ENCODE measurements around the gene MAPK8IP1.

MAPK8IP1 gene

GRCh38 chr11:45909594-45910475, 24.4 kb downstream of the MAPK8IP1 start:
- no peak for DNase-seq (ENCODE audit: low read depth)

GRCh38 chr11:45910623-45911022, 25.2 kb downstream of the MAPK8IP1 start:
- DNase-seq (ENCODE audit: low read depth) = no peak

GRCh38 chr11:45913514-45913913, 28.1 kb downstream of the MAPK8IP1 start:
- DNase-seq (ENCODE audit: low read depth) = no peak

- DNase-seq (ENCODE audit: low read depth) = no peak
These were observed 28.6 kb downstream of the MAPK8IP1 start for GRCh38 chr11:45913942-45914635.

- DNase-seq (ENCODE audit: low read depth) = no peak
These were observed 30.0 kb downstream of the MAPK8IP1 start for GRCh38 chr11:45915446-45915845.

GRCh38 chr11:45917286-45917622, 31.8 kb downstream of the MAPK8IP1 start:
- no peak for DNase-seq (ENCODE audit: low read depth)

- DNase-seq (ENCODE audit: low read depth) = peak; percentile 84
These were observed 32.3 kb downstream of the MAPK8IP1 start, which contains the start of gene PEX16 for GRCh38 chr11:45917623-45918330. Gene PEX16, minus strand, starts transcription at chr11:45917877. Its CDS starts 66 bp downstream, at chr11:45917811.

GRCh38 chr11:45918331-45918941, 33.0 kb downstream of the MAPK8IP1 start:
- no peak for DNase-seq (ENCODE audit: low read depth)

GRCh38 chr11:45918962-45919675, 33.7 kb downstream of the MAPK8IP1 start:
- no peak for DNase-seq (ENCODE audit: low read depth)

GRCh38 chr11:45919806-45920530, 34.5 kb downstream of the MAPK8IP1 start:
- DNase-seq (ENCODE audit: low read depth) = no peak

GRCh38 chr11:45920531-45921477, 35.4 kb downstream of the MAPK8IP1 start:
- DNase-seq (ENCODE audit: low read depth) = no peak

- DNase-seq (ENCODE audit: low read depth) = no peak
These were observed 36.3 kb downstream of the MAPK8IP1 start for GRCh38 chr11:45921561-45922424.

GRCh38 chr11:45922425-45923082, 37.1 kb downstream of the MAPK8IP1 start, which contains the start of gene LARGE2:
Gene LARGE2, plus strand, starts transcription at chr11:45922656. Its CDS starts 227 bp downstream, at chr11:45922883.
- DNase-seq (ENCODE audit: low read depth) = no peak

GRCh38 chr11:45924036-45924915, 38.8 kb downstream of the MAPK8IP1 start:
- no peak for DNase-seq (ENCODE audit: low read depth)

- no peak for DNase-seq (ENCODE audit: low read depth)
These were observed 39.5 kb downstream of the MAPK8IP1 start for GRCh38 chr11:45924927-45925326.

- DNase-seq (ENCODE audit: low read depth) = no peak
These were observed 40.1 kb downstream of the MAPK8IP1 start for GRCh38 chr11:45925550-45925949.

GRCh38 chr11:45926001-45926401, 40.5 kb downstream of the MAPK8IP1 start:
- DNase-seq (ENCODE audit: low read depth) = no peak
